HAP-1 (cell line): Measurements from ENCODE around the gene DRC7.

Experiments used
- DNase-seq, 2 experiments: peaks; one replicate each; pipeline ENCODE4 v3.0.0-alpha.2; 2016 to 2020; ENCODE audit warnings: low spot score in 2 of 2
- H3K27me3 ChIP-seq: fragments of 250-450 bp; sonication (Bioruptor Pico); 2 replicates; pipeline ENCODE4 v1.5.1; 2020; ENCODE audit warnings: low read depth, mild to moderate bottlenecking, moderate library complexity
- H3K36me3 ChIP-seq: fragments of 250-450 bp; sonication (Bioruptor Pico); replicated peaks from 2 replicates; pipeline ENCODE4 v1.5.1; 2020; ENCODE audit warnings: mild to moderate bottlenecking
- H3K4me1 ChIP-seq: fragments of 250-450 bp; sonication (Bioruptor Pico); 2 replicates; pipeline ENCODE4 v1.5.1; 2020; ENCODE audit warnings: mild to moderate bottlenecking
- H3K4me3 ChIP-seq: fragments of 250-450 bp; sonication (Bioruptor Pico); 2 replicates; pipeline ENCODE4 v1.5.1; 2020; ENCODE audit warnings: mild to moderate bottlenecking, moderate library complexity
- H3K9me3 ChIP-seq: fragments of 250-450 bp; sonication (Bioruptor Pico); 2 replicates; pipeline ENCODE4 v1.5.1; 2020; ENCODE audit warnings: mild to moderate bottlenecking, moderate library complexity
- in situ Hi-C: fragments of 300-500 bp; cut with MboI; formaldehyde crosslinking; loops from 3 replicates; pipeline ENCODE4 v1.14.3; 2020; ENCODE audit warnings: low sequenced_read_pairs, inconsistent platforms, mixed read lengths

Gene DRC7

DNA sequence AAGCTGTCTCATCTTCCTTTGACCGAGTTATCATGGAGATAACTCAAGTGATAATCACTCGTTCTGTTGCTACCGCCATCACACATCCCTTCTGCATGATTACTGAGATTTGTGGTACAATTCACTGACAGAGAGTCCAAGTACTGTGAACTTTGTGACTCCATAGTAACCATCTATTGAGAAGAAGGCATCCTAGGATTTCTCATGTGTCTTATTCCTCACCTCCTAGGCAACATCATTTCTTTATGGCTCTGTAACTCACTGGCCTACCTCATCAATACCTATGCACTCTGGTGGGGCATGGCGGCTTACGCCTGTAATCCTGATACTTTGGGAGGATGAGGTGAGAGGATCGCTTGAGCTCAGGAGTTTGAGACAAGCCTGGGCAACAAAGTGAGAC lies 19.4 kb downstream of the DRC7 start:
- Histone ChIP-seq H3K4me1 (no peaks in the 10 kb centered on the region), H3K36me3 (no peaks in the 10 kb centered on the region), H3K27me3 (peaks cover 23% of the 10 kb centered on the region), H3K9me3 (no peaks in the 10 kb centered on the region), H3K4me3 (no peak overlapping the region)
- in situ Hi-C loops, result no loop called here
- no peak for DNase-seq

GRCh38 chr16:57720142-57720575 lies 25.6 kb downstream of the DRC7 start:
- Histone ChIP-seq H3K27me3 (peaks cover 2% of the 10 kb centered on the region; the same call in 1 of the 2 replicates), H3K9me3 (no peaks in the 10 kb centered on the region), H3K4me3 (no peak overlapping the region), H3K36me3 (no peaks in the 10 kb centered on the region), H3K4me1 (no peaks in the 10 kb centered on the region)
- peak in 1 of 2 experiments; percentile 61 for DNase-seq
- in situ Hi-C loops, result no loop called here

DNA sequence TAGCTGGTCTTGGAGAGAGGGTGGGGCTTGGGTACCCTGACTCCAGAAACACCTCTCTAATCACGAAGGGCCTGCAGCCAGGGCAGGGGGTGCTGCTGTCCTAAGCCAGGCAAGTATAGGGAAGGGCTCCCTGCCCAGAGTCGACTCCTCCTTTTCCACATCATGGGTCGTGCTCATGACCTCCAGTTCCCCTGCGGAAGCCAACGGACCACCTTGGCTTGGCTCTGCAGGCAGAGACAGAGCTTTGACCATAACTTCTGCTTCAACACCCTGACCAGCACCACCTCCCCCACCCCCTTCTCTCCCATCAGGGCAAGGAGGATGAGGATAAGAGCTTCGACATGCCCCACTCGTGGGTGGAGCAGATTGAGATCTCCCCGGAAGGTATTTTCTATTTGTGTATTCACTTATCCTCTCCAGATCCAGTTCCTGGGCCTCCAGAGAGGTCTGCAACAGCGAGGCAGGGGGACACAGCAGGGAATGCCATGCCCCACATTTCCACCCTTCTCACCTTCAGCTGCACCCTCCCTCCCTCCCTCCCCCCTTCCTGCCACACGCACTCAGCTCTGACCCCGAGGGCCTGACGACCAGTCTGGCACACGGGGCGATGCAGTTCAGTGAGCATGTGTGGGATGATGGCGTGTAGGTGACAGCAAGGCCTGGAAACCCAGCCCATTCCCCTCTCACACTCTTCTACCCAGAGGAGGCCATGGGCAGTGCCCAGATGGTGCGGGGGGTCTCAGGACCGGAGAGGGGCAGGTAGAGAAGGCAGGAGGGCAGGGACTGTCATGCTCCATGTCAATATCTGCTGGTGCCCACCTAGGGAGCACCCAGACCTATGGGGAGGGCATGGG lies 27.0 kb downstream of the DRC7 start:
- Histone ChIP-seq H3K4me1 (no peaks in the 10 kb centered on the region), H3K27me3 (no peaks in the 10 kb centered on the region)
- no peak for DNase-seq

DNA sequence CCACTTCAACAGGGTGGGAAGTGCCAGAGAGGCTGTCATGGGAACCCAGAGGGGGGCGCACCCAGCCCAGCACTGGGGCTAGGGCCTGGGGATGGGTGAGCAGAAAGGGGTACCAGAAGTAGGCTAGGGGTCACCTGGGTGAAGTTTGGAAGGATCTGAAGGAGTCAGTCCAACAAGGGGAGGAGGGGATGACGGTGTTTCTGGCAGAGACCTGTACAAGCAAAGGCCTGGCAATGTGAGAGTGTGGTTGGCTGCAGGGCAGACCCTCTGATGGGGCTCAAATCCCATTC lies 27.5 kb downstream of the DRC7 start:
- no peaks in the 10 kb centered on the region for H3K4me1 ChIP-seq
- H3K36me3 ChIP-seq, result no peaks in the 10 kb centered on the region
- no peaks in the 10 kb centered on the region for H3K9me3 ChIP-seq
- no peaks in the 10 kb centered on the region for H3K27me3 ChIP-seq
- in situ Hi-C loops, result no loop called here
- H3K4me3 ChIP-seq, result no peak overlapping the region
- no peak for DNase-seq

More for the DNA sequence above, 27.0 kb downstream of the DRC7 start:
- no peaks in the 10 kb centered on the region for H3K9me3 ChIP-seq
- in situ Hi-C loops, result no loop called here
- no peak overlapping the region for H3K4me3 ChIP-seq
- H3K36me3 ChIP-seq, result no peaks in the 10 kb centered on the region

GRCh38 chr16:57722651-57723050 lies 28.0 kb downstream of the DRC7 start:
- H3K4me3 ChIP-seq, result no peak overlapping the region
- no peaks in the 10 kb centered on the region for H3K36me3 ChIP-seq
- H3K27me3 ChIP-seq, result no peaks in the 10 kb centered on the region
- H3K4me1 ChIP-seq, result no peaks in the 10 kb centered on the region
- H3K9me3 ChIP-seq, result no peaks in the 10 kb centered on the region
- in situ Hi-C loops, result no loop called here
- DNase-seq, result no peak

GRCh38 chr16:57723170-57723569 lies 28.6 kb downstream of the DRC7 start:
- no peaks in the 10 kb centered on the region for H3K36me3 ChIP-seq
- DNase-seq, result peak in 1 of 2 experiments; percentile 46
- H3K27me3 ChIP-seq, result no peaks in the 10 kb centered on the region
- no peak overlapping the region for H3K4me3 ChIP-seq
- in situ Hi-C loops, result no loop called here
- no peaks in the 10 kb centered on the region for H3K4me1 ChIP-seq
- no peaks in the 10 kb centered on the region for H3K9me3 ChIP-seq

GRCh38 chr16:57724531-57724930 lies 29.9 kb downstream of the DRC7 start:
- Histone ChIP-seq H3K27me3 (no peaks in the 10 kb centered on the region), H3K36me3 (no peaks in the 10 kb centered on the region), H3K4me1 (no peaks in the 10 kb centered on the region), H3K9me3 (no peaks in the 10 kb centered on the region), H3K4me3 (no peak overlapping the region)
- no peak for DNase-seq
- in situ Hi-C loops, result no loop called here

DNA sequence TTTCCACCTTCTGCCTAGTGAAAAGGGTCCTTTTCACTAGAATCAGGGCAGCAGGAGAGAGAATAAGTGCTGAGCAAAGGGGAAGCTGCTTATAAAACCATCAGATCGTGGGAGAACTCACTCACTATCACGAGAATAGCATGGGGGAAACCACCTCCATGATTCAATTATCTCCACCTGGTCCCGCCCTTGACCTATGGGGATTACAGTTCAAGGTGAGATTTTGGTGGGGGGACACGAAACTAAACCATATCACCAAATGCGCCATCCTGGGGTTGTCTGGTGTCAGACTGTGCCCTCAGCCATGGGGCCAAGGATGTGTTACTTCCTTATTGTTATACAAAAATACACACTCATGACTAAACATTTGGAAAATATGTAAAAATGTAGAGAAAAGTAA lies 30.5 kb downstream of the DRC7 start:
- no peak for DNase-seq
- Histone ChIP-seq H3K36me3 (no peaks in the 10 kb centered on the region), H3K27me3 (no peaks in the 10 kb centered on the region), H3K9me3 (no peaks in the 10 kb centered on the region), H3K4me3 (no peak overlapping the region), H3K4me1 (no peaks in the 10 kb centered on the region)
- in situ Hi-C loops, result no loop called here

GRCh38 chr16:57725554-57725953 lies 30.9 kb downstream of the DRC7 start:
- H3K27me3 ChIP-seq, result no peaks in the 10 kb centered on the region
- in situ Hi-C loops, result no loop called here
- DNase-seq, result no peak
- H3K4me1 ChIP-seq, result no peaks in the 10 kb centered on the region
- H3K36me3 ChIP-seq, result no peaks in the 10 kb centered on the region
- no peaks in the 10 kb centered on the region for H3K9me3 ChIP-seq
- H3K4me3 ChIP-seq, result no peak overlapping the region

DNA sequence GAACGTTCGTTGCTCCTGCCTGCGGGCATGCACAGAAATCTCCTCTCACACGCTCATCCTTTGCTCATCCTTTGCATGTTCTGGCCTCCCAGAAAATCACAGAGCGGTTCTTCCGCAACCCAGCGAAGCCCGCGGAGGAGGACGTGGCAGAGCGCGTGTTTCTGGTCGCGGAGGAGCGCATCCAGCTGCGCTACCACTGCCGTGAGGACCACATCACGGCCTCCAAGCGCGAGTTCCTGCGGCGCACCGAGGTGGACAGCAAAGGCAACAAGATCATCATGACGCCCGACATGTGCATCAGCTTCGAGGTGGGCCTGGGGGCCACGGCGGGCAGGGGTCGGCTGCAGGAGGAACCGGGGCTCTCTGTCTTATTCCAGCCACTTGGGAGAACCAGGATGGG lies 31.4 kb downstream of the DRC7 start:
- Histone ChIP-seq H3K36me3 (no peaks in the 10 kb centered on the region), H3K27me3 (no peaks in the 10 kb centered on the region), H3K4me3 (no peak overlapping the region), H3K9me3 (no peaks in the 10 kb centered on the region), H3K4me1 (no peaks in the 10 kb centered on the region)
- no peak for DNase-seq
- in situ Hi-C loops, result no loop called here

- no peak for DNase-seq
- Histone ChIP-seq H3K9me3 (no peaks in the 10 kb centered on the region), H3K27me3 (no peaks in the 10 kb centered on the region), H3K36me3 (no peaks in the 10 kb centered on the region), H3K4me3 (no peak overlapping the region), H3K4me1 (no peaks in the 10 kb centered on the region)
- in situ Hi-C loops, result no loop called here
These were observed 31.9 kb downstream of the DRC7 start for GRCh38 chr16:57726433-57726947.

DNA sequence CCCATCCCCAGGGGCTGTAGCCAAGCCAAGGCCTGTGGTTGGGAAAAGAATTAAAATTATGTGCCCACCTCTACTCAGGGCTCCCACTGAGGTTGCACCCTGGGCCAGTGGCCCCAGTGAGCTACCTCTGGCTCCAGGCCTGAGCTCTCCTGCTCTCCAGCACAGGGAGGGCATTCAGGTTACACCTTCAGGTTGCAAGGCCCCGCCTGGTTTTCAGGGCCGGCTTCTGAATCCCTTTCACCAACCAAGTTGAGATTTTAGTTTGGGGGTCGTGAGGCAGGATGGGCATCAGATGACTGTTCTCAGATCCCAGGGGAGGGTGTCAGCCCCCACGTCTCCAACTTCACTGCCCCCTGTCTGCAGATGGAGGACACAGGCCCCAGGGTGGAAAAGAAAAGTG lies 33.0 kb downstream of the DRC7 start:
- Histone ChIP-seq H3K9me3 (no peaks in the 10 kb centered on the region), H3K27me3 (no peaks in the 10 kb centered on the region), H3K4me1 (no peaks in the 10 kb centered on the region), H3K36me3 (no peaks in the 10 kb centered on the region), H3K4me3 (no peak overlapping the region)
- in situ Hi-C loops, result no loop called here
- DNase-seq, result no peak

DNA sequence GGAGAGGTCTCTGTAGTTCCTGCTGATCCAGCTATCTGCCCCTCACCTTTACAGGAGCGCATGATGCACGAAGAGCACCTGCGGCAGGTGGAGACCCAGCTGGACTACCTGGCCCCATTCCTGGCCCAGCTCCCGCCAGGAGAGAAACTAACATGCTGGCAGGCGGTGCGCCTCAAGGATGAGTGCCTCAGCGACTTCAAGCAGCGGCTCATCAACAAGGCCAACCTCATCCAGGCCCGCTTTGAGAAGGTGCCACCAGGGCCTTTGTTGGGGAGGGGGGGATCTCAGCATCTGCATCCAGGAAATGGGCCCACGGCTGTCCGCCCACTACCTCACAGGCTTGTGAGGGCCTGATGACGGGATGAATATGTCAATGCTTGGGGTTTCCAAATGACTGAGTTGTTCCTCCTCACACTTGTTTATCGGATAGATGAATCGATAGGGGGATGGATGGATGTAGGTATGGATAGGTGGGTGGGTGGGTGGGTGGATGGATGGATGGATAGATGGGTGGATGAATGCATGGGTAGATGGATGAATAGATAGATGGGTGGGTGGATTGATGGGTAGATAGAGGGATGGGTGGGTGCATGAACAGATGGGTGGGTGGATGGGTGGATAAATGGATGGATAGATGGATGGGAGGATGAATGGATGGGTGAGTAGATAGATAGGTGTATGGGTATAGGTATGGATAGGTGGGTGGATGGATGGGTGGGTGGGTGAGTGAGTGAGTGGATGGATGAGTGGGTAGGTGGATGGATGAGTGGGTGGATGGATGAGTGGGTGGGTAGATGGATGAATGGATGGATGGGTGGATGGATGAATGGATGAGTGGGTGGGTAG lies 34.0 kb downstream of the DRC7 start:
- H3K4me1 ChIP-seq, result no peaks in the 10 kb centered on the region
- no peaks in the 10 kb centered on the region for H3K27me3 ChIP-seq
- H3K4me3 ChIP-seq, result no peak overlapping the region
- no peak for DNase-seq
- H3K36me3 ChIP-seq, result peaks cover 2% of the 10 kb centered on the region; the same call in 1 of the 2 replicates
- in situ Hi-C loops, result no loop called here
- peaks cover 8% of the 10 kb centered on the region for H3K9me3 ChIP-seq

DNA sequence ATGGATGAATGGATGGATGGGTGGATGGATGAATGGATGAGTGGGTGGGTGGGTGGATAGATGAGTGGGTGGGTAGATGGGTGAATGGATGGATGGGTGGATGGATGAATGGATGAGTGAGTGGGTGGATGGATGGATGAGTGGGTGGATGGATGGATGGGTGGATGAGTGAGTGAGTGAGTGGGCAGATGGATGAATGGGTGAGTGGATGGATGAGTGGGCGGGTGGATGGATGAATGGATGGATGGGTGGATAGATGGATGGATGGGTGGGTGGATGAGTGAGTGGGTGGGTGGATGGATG lies 34.5 kb downstream of the DRC7 start:
- peaks cover 13% of the 10 kb centered on the region for H3K9me3 ChIP-seq
- H3K27me3 ChIP-seq, result no peaks in the 10 kb centered on the region
- no peak for DNase-seq
- no peaks in the 10 kb centered on the region for H3K4me1 ChIP-seq
- H3K4me3 ChIP-seq, result no peak overlapping the region
- peaks cover 4% of the 10 kb centered on the region; the same call in 1 of the 2 replicates for H3K36me3 ChIP-seq
- in situ Hi-C loops, result no loop called here
